ENCODE data around the gene ATP2B2. TPM values are rescaled to one million over a fixed set of nuclear protein-coding genes. Genes with fewer than 3 reads are reported as not detected.

The ATP2B2 gene
- total and polyA plus RNA-seq, 2 of the 8 experiments (the other 6 are each of a cell fraction or from before 2014, with no cell fraction given), result 0.14 to 1.2 TPM

GRCh38 chr3:10520072-10520471 is 14.7 kb upstream of the ATP2B2 start (continued):
- TF ChIP-seq CHD7 (IDR thresholded peaks at IDR 0.05; ENCODE audit: insufficient replicate concordance, low read length), result no peak
- no peak for TF ChIP-seq SP2 (IDR thresholded peaks at IDR 0.05; ENCODE audit: low read length)
- TF ChIP-seq BRCA1 (IDR thresholded peaks at IDR 0.05; ENCODE audit: low read depth, low read length), result no peak
- TF ChIP-seq CREB1 (IDR thresholded peaks at IDR 0.05), result no peak
- TF ChIP-seq CTCF (IDR thresholded peaks at IDR 0.05; ENCODE audit: control extremely low read depth in 1 of 3, insufficient read depth in 1 of 3, low read depth in 1 of 3, low read length in 3 of 3), result no peak
- no peak for TF ChIP-seq POLR2AphosphoS5 (IDR thresholded peaks at IDR 0.05; ENCODE audit: low read depth, low read length)
- TF ChIP-seq CTBP2 (IDR thresholded peaks at IDR 0.05; ENCODE audit: borderline replicate concordance, insufficient read depth, insufficient read length, low read length), result no peak
- TF ChIP-seq E2F6 (IDR thresholded peaks at IDR 0.05), result no peak
- TF ChIP-seq POLR2A (IDR thresholded peaks at IDR 0.05; ENCODE audit: control extremely low read depth in 1 of 2, low read depth in 2 of 2, low read length in 2 of 2), result no peak
- TF ChIP-seq TBP (IDR thresholded peaks at IDR 0.05; ENCODE audit: low read depth, low read length), result no peak

Measured in H1 (cell line).